Effector memory CD8-positive, alpha-beta T cell (primary cell): ENCODE measurements around the gene TBC1D20.
"Not testable (repeated sequence)": the region's sequence is repeated elsewhere in the genome, so short reads cannot be mapped to it uniquely, and the experiment has no call there.

Experiments used
- ATAC-seq: fragments of 150-1000 bp; cut with Tn5 transposase; replicated peaks from 2 replicates; pipeline ENCODE4 v1.10.0; 2021; ENCODE audit warnings: mild to moderate bottlenecking, moderate library complexity
- DNase-seq, 3 experiments: peaks; one replicate each; pipeline ENCODE4 v3.0.0; 2021
- H3K27ac Mint-ChIP-seq, 2 donors: one replicate each; pipeline ENCODE4 v1.8.0; 2022; ENCODE audit warnings: mild to moderate bottlenecking in 2 of 2, mixed read lengths in 2 of 2, moderate library complexity in 2 of 2
- H3K27me3 Mint-ChIP-seq, 2 donors: one replicate each; pipeline ENCODE4 v1.8.0; 2022; ENCODE audit warnings: mixed read lengths in 2 of 2
- H3K36me3 Mint-ChIP-seq: one replicate; pipeline ENCODE4 v1.8.0; 2022; ENCODE audit warnings: mild to moderate bottlenecking, moderate library complexity, mixed read lengths; ENCODE audit not compliant: insufficient read depth
- H3K4me1 Mint-ChIP-seq, 2 donors: one replicate each; pipeline ENCODE4 v1.8.0; 2022; ENCODE audit warnings: low read depth in 2 of 2, mixed read lengths in 2 of 2
- H3K4me3 Mint-ChIP-seq, 2 donors: one replicate each; pipeline ENCODE4 v1.8.0; 2022; ENCODE audit warnings: mild to moderate bottlenecking in 2 of 2, mixed read lengths in 2 of 2, moderate library complexity in 2 of 2
- H3K9me3 Mint-ChIP-seq, 2 donors: one replicate each; pipeline ENCODE4 v1.8.0; 2022; ENCODE audit warnings: mixed read lengths in 2 of 2
- total RNA-seq, 9 experiments: gene quantifications; one replicate each; lab custom pipeline; 2026; lab: John Stamatoyannopoulos, UW

TBC1D20 gene
- total RNA-seq = 27.6 to 90.0 (median 63.7) reads per million in 9 experiments

GRCh38 chr20:462199-462991 is at the start of gene TBC1D20:
Gene TBC1D20 (minus strand): TSS chr20:462533. CDS start chr20:462405, 128 bp downstream.
- peak; percentile 75 to 80 (median 77) for DNase-seq
- Mint-ChIP-seq H3K4me3 (peak within 1 kb of the TSS; percentile 88 to 91), H3K27me3 (peaks cover 0 to 8% of the 10 kb centered on the region in 2 donors), H3K36me3 (peaks cover 7% of the 10 kb centered on the region), H3K4me1 (peaks cover 30 to 34% of the 10 kb centered on the region in 2 donors), H3K27ac (peak within 1 kb of the TSS; percentile 87 to 95), H3K9me3 (no peaks in the 10 kb centered on the region)
- ATAC-seq = peak; percentile 94

GRCh38 chr20:510328-511057 is 48.2 kb upstream of the TBC1D20 start:
- peak overlapping the region; percentile 6 to 46 for H3K27ac Mint-ChIP-seq
- not testable (repeated sequence) for DNase-seq
- peaks cover 19% of the 10 kb centered on the region for H3K36me3 Mint-ChIP-seq

GRCh38 chr20:508364-508787 is 46.0 kb upstream of the TBC1D20 start:
- not testable (repeated sequence) for H3K4me3 Mint-ChIP-seq, DNase-seq, H3K27ac Mint-ChIP-seq, H3K27me3 Mint-ChIP-seq, ATAC-seq, H3K9me3 Mint-ChIP-seq
- Mint-ChIP-seq H3K36me3 (peaks cover 36% of the 10 kb centered on the region), H3K4me1 (peaks cover 16 to 32% of the 10 kb centered on the region in 2 donors)

More at GRCh38 chr20:510328-511057, 48.2 kb upstream of the TBC1D20 start:
- not testable (repeated sequence) for H3K4me3 Mint-ChIP-seq, H3K27me3 Mint-ChIP-seq, H3K9me3 Mint-ChIP-seq, ATAC-seq
- peaks cover 22 to 47% of the 10 kb centered on the region in 2 donors for H3K4me1 Mint-ChIP-seq

- Mint-ChIP-seq H3K36me3 (peaks cover 41% of the 10 kb centered on the region), H3K27ac (no peak overlapping the region)
- no peak for DNase-seq
These were observed 45.5 kb upstream of the TBC1D20 start for GRCh38 chr20:507761-508332.

GRCh38 chr20:507006-507758 is 44.8 kb upstream of the TBC1D20 start:
- Mint-ChIP-seq H3K4me1 (peaks cover 11 to 20% of the 10 kb centered on the region in 2 donors), H3K9me3 (no peaks in the 10 kb centered on the region)

More at GRCh38 chr20:507761-508332, 45.5 kb upstream of the TBC1D20 start:
- no peaks in the 10 kb centered on the region for H3K9me3 Mint-ChIP-seq
- H3K4me1 Mint-ChIP-seq = peaks cover 13 to 27% of the 10 kb centered on the region in 2 donors
- H3K27me3 Mint-ChIP-seq = no peaks in the 10 kb centered on the region
- no peak overlapping the region for H3K4me3 Mint-ChIP-seq
- no peak for ATAC-seq

GRCh38 chr20:504632-505075 is 42.3 kb upstream of the TBC1D20 start:
- H3K4me1 Mint-ChIP-seq = peaks cover 4 to 7% of the 10 kb centered on the region in 2 donors
- no peak for ATAC-seq
- no peak overlapping the region for H3K4me3 Mint-ChIP-seq
- no peaks in the 10 kb centered on the region for H3K9me3 Mint-ChIP-seq
- DNase-seq = no peak
- H3K27me3 Mint-ChIP-seq = no peaks in the 10 kb centered on the region
- no peak overlapping the region for H3K27ac Mint-ChIP-seq
- peaks cover 71% of the 10 kb centered on the region for H3K36me3 Mint-ChIP-seq

More at GRCh38 chr20:507006-507758, 44.8 kb upstream of the TBC1D20 start:
- Mint-ChIP-seq H3K36me3 (peaks cover 48% of the 10 kb centered on the region), H3K4me3 (no peak overlapping the region), H3K27me3 (no peaks in the 10 kb centered on the region), H3K27ac (no peak overlapping the region)
- ATAC-seq (no peak), DNase-seq (no peak)

- no peaks in the 10 kb centered on the region for H3K9me3 Mint-ChIP-seq
- H3K27me3 Mint-ChIP-seq = no peaks in the 10 kb centered on the region
- DNase-seq (no peak), ATAC-seq (no peak)
- peaks cover 0 to 3% of the 10 kb centered on the region in 2 donors for H3K4me1 Mint-ChIP-seq
- peak overlapping the region in 1 of 2 donors; percentile 79 for H3K27ac Mint-ChIP-seq
- H3K4me3 Mint-ChIP-seq = no peak overlapping the region
- H3K36me3 Mint-ChIP-seq = peaks cover 83% of the 10 kb centered on the region
These were observed 40.9 kb upstream of the TBC1D20 start for GRCh38 chr20:503048-503737.

- ATAC-seq (no peak), DNase-seq (no peak)
- no peak overlapping the region for H3K4me3 Mint-ChIP-seq
- no peaks in the 10 kb centered on the region for H3K9me3 Mint-ChIP-seq
- H3K4me1 Mint-ChIP-seq = no peaks in the 10 kb centered on the region
- H3K27ac Mint-ChIP-seq = peak overlapping the region in 1 of 2 donors; percentile 46
- peaks cover 78% of the 10 kb centered on the region for H3K36me3 Mint-ChIP-seq
- no peaks in the 10 kb centered on the region for H3K27me3 Mint-ChIP-seq
These were observed 35.6 kb upstream of the TBC1D20 start for GRCh38 chr20:497979-498378.

- Mint-ChIP-seq H3K4me1 (no peaks in the 10 kb centered on the region), H3K27me3 (no peaks in the 10 kb centered on the region), H3K9me3 (no peaks in the 10 kb centered on the region), H3K27ac (no peak overlapping the region), H3K4me3 (no peak overlapping the region), H3K36me3 (peaks cover 74% of the 10 kb centered on the region)
- DNase-seq (no peak), ATAC-seq (no peak)
These were observed 33.9 kb upstream of the TBC1D20 start for GRCh38 chr20:496126-496696.

- H3K36me3 Mint-ChIP-seq = peaks cover 66% of the 10 kb centered on the region
- no peaks in the 10 kb centered on the region for H3K4me1 Mint-ChIP-seq
- peak overlapping the region in 1 of 2 donors; percentile 57 for H3K27ac Mint-ChIP-seq
- DNase-seq (no peak), ATAC-seq (no peak)
- H3K27me3 Mint-ChIP-seq = no peaks in the 10 kb centered on the region
- no peak overlapping the region for H3K4me3 Mint-ChIP-seq
- no peaks in the 10 kb centered on the region for H3K9me3 Mint-ChIP-seq
These were observed 29.8 kb upstream of the TBC1D20 start for GRCh38 chr20:492159-492558.

GRCh38 chr20:487655-488054 is 25.3 kb upstream of the TBC1D20 start:
- Mint-ChIP-seq H3K27ac (peak overlapping the region in 1 of 2 donors; percentile 59), H3K9me3 (no peaks in the 10 kb centered on the region), H3K27me3 (no peaks in the 10 kb centered on the region), H3K36me3 (peaks cover 82% of the 10 kb centered on the region), H3K4me1 (no peaks in the 10 kb centered on the region), H3K4me3 (no peak overlapping the region)
- DNase-seq = no peak
- no peak for ATAC-seq
